SIG-M5 (cell line): Measurements from ENCODE around the gene LMNTD1.

Experiments used
- DNase-seq: peaks from one replicate; lab custom pipeline; 2025; lab: John Stamatoyannopoulos, UW

Gene LMNTD1

GRCh38 chr12:25550186-25550585 lies 2.9 kb downstream of the LMNTD1 start:
- no peak for DNase-seq

DNA sequence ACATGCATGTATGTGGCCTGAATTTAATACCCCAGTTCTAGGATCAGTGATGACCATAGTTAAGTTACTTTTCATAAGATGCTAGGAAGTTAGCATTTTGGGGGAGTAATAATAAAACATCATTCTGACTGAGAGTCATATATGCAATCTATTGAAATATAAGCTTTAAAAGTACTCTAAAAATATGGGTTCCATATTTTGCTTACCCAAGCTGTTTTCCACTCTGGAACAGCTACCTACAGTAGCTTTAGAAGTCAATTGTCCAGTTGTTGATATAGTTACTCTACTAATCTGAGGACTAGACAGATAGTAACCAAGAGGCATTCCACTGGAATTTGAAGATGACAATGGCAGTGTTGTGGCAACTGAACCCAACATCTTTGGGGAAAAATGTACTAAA lies 4.0 kb downstream of the LMNTD1 start:
- DNase-seq: no peak

GRCh38 chr12:25546318-25546717 lies 6.8 kb downstream of the LMNTD1 start:
- no peak for DNase-seq

- DNase-seq: no peak
These were observed 19.9 kb downstream of the LMNTD1 start for GRCh38 chr12:25533150-25533549.

DNA sequence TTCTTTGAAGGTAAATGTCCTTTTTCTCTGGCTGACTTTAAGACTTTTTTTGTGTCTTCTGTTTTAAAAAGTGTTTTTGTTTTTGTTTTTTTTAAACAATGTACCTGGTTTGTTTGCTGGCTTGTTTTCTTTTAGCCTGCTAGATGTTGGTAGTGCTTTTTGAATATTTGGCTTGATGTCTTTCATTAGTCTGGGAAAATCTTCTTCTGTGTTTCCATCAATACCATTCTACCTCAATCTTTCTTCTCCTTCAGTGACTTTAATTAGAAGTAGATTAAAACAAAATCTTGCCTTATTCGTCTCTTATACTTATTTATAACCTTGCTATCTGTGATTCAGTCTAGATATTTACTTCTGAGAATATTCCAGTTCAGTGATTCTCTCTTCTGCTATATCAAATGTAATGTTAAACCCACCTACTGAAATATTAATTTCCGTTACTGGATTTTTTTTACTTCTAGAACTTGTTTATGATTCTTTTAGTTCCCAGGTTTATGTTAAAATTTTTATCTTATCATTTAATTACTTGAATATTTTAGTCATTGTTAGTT lies 21.5 kb downstream of the LMNTD1 start:
- DNase-seq: no peak

- DNase-seq: no peak
These were observed 23.3 kb downstream of the LMNTD1 start for GRCh38 chr12:25529738-25530137.

- DNase-seq: no peak
These were observed 26.3 kb downstream of the LMNTD1 start for GRCh38 chr12:25526778-25527177.

DNA sequence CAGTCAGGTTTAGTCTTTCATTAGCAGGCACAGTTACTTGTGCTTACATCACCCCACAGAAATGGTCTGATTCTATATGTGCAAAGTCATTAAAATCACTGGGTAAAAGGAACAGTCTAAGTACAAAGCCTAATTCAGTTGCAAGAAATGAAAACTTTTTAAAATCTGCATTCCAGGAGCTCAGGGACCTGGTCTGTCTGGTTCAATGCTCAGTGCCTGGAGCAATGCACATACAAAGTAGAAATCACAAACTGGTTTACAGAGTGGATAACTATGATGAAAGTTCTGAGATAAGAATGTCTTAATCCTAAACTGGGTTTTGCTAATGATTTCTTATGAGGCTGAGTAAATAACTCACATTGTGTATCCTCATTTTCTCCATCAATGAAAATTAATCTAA lies 28.7 kb downstream of the LMNTD1 start:
- no peak for DNase-seq

GRCh38 chr12:25521625-25522256 lies 31.3 kb downstream of the LMNTD1 start:
- DNase-seq: no peak

DNA sequence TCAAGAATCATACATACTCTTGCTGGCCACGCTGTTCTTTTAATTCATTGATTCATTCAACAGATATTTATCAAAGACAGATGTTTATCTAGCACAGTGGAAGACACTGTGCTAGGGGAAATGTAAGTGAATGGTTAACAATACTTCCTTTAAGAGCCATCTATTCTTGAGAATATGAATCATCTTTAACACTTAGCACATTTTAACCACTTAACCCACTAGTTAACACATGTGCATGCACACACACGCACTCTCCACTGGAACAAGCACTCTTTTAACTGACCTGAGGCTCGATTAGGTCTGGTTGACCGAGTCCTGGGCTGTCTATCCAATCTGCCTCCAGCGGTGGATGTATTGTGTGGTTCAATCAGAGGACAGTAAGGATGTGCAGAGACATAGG lies 34.6 kb downstream of the LMNTD1 start:
- no peak for DNase-seq

- DNase-seq: no peak
These were observed 48.3 kb downstream of the LMNTD1 start for GRCh38 chr12:25504744-25505143.

- no peak for DNase-seq
These were observed 49.4 kb downstream of the LMNTD1 start for GRCh38 chr12:25503666-25504065.

GRCh38 chr12:25502596-25502995 lies 50.5 kb downstream of the LMNTD1 start:
- DNase-seq: no peak

GRCh38 chr12:25502118-25502517 lies 51.0 kb downstream of the LMNTD1 start:
- DNase-seq: no peak

DNA sequence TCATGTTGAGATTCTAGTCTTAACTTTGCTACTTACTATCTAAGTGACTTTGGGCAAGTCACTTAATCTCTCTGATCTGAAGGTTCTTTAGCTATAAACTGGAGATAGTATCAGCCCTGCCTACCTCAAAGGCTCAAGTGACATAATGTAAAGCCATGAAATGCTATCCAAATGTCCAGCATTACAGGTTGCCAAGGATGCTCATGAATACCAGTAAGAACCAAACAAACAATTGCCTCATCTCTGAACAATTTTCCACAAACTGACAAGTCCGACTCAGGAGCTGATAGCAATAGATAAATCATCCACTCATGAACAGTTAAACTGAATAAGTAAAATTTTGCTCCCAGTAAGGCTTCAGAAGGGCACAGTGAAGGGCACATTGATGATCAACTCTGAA lies 51.5 kb downstream of the LMNTD1 start:
- no peak for DNase-seq

GRCh38 chr12:25500651-25501050 lies 52.4 kb downstream of the LMNTD1 start:
- no peak for DNase-seq

DNA sequence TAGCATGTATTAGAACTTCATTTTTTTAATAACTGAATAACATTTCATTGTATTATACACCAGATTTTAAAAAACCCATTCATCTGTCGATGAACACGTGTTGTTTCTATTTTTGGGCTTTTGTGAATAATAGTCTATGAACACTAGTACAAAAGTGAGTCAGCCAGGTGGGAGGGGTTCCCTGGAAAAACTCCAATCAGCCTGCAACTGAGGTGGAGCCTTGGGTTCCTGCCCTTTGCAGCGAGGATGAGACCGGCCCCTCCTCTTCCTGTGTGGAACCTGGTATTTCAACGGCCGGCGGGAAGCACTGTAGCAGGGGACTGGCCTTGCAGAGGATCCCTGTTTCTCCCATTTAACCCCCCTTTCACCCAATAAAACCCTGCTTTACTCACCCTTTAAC lies 56.1 kb downstream of the LMNTD1 start:
- DNase-seq: no peak

DNA sequence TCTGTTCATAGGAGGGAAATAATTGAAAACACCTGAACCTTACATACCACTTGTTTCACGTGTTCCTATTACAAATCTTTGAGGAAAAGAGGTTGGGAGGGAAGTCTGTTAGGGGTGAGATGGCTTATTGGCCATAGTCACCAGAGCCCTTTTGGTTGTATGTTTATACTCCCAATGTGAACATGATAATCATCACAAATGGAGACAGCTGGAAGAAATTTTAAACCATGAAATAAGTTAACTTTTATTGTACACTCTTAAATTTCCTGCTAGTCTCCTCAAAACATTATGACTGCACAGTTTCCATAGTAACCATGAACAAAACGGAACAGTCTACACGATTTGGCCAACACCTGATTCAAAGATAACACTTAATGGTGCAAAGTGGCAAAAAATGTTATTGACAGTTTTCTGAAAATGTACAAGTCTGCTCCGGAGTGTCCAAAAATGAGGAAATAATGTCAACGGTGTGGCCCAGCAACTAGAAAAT lies 56.9 kb downstream of the LMNTD1 start:
- no peak for DNase-seq

- no peak for DNase-seq
These were observed 57.6 kb downstream of the LMNTD1 start for GRCh38 chr12:25495331-25496097.

GRCh38 chr12:25494926-25495325 lies 58.2 kb downstream of the LMNTD1 start:
- DNase-seq: no peak

GRCh38 chr12:25493682-25494081 lies 59.4 kb downstream of the LMNTD1 start:
- no peak for DNase-seq

- DNase-seq: no peak
These were observed 61.4 kb downstream of the LMNTD1 start for GRCh38 chr12:25491396-25492325.
